Measurements from ENCODE around the gene SRSF12.
A peak's percentile ranks its signal among the peaks of the same experiment; 100 is the strongest.
"Not testable (repeated sequence)": the region's sequence is repeated elsewhere in the genome, so short reads cannot be mapped to it uniquely, and the experiment has no call there.

Gene SRSF12

GRCh38 chr6:89128256-89128671, 10.4 kb upstream of the SRSF12 start:
- not testable (repeated sequence) for DNase-seq

- DNase-seq = peak; percentile 43
These were observed 4.8 kb upstream of the SRSF12 start for GRCh38 chr6:89122625-89123024.

GRCh38 chr6:89121934-89122333, 4.1 kb upstream of the SRSF12 start:
- DNase-seq = no peak

- no peak for DNase-seq
These were observed 2.5 kb upstream of the SRSF12 start for GRCh38 chr6:89120371-89120770.

GRCh38 chr6:89118931-89119330, 1.1 kb upstream of the SRSF12 start:
- DNase-seq = no peak

GRCh38 chr6:89116702-89117101, 1.2 kb downstream of the SRSF12 start:
- no peak for DNase-seq

GRCh38 chr6:89111933-89112332, 5.9 kb downstream of the SRSF12 start:
- DNase-seq = no peak

GRCh38 chr6:89110284-89110683, 7.6 kb downstream of the SRSF12 start:
- DNase-seq = no peak

GRCh38 chr6:89100114-89100513, 17.8 kb downstream of the SRSF12 start:
- DNase-seq = no peak

- no peak for DNase-seq
These were observed 19.4 kb downstream of the SRSF12 start for GRCh38 chr6:89098461-89098860.

- no peak for DNase-seq
These were observed 30.0 kb downstream of the SRSF12 start for GRCh38 chr6:89087881-89088280.

- no peak for DNase-seq
These were observed 32.3 kb downstream of the SRSF12 start for GRCh38 chr6:89085409-89086205.

- no peak for DNase-seq
These were observed 32.9 kb downstream of the SRSF12 start for GRCh38 chr6:89084954-89085353.

GRCh38 chr6:89084542-89084941, 33.3 kb downstream of the SRSF12 start:
- no peak for DNase-seq

GRCh38 chr6:89082486-89082891, 35.4 kb downstream of the SRSF12 start:
- DNase-seq = peak; percentile 48

GRCh38 chr6:89081423-89082322, 36.2 kb downstream of the SRSF12 start:
- DNase-seq = peak; percentile 98

GRCh38 chr6:89081129-89081422, 36.8 kb downstream of the SRSF12 start:
- DNase-seq = no peak

- peak; percentile 100 for DNase-seq
These were observed 37.4 kb downstream of the SRSF12 start, which contains the start of gene PNRC1 for GRCh38 chr6:89080281-89081128. Gene PNRC1, plus strand, starts transcription at chr6:89080751. Its CDS starts 144 bp downstream, at chr6:89080895.

- peak; percentile 84 for DNase-seq
These were observed 38.2 kb downstream of the SRSF12 start for GRCh38 chr6:89079511-89080234.

- no peak for DNase-seq
These were observed 44.0 kb downstream of the SRSF12 start for GRCh38 chr6:89073840-89074239.

GRCh38 chr6:89073014-89073620, 44.8 kb downstream of the SRSF12 start:
- DNase-seq = no peak

GRCh38 chr6:89071036-89071435, 46.8 kb downstream of the SRSF12 start:
- no peak for DNase-seq
